HCT116 (cell line): ENCODE data around the gene ZSCAN2. TPM values are rescaled to one million over a fixed set of nuclear protein-coding genes. Genes with fewer than 3 reads are reported as not detected.

Experiments
- ATAC-seq: fragments of 200-7000 bp; cut with Tn5 transposase; 2 replicates; pipeline ENCODE4 v1.9.1; 2020; ENCODE audit warnings: mild to moderate bottlenecking, moderate library complexity
- BruUV-seq: library from RNA; stranded (reverse); fragments of 400-500 nt; replicated peaks from 2 replicates; lab custom pipeline; 2021; lab: Mats Ljungman, UMichigan
- CTCF ChIA-PET: fragments of 300-600 bp; sonication (Branson Sonifier 250); formaldehyde crosslinking; loops from one replicate; lab custom pipeline; 2021; ENCODE audit warnings: antibody characterized with exemption; lab: Charles Lee
- POLR2A ChIA-PET: fragments of 300-600, 350-600 bp; sonication (Branson Sonifier 250); formaldehyde crosslinking; loops from one replicate; lab custom pipeline; 2021; ENCODE audit warnings: antibody characterized with exemption; lab: Charles Lee
- RAD21 ChIA-PET, 2 experiments: fragments of 300-600 bp; sonication (Branson Sonifier 250); formaldehyde crosslinking; loops; one replicate each; lab custom pipeline; 2023; ENCODE audit warnings: low total read pairs in 2 of 2; ENCODE audit not compliant: uncharacterized antibody in 2 of 2, unreplicated experiment in 2 of 2, low non-redundant PET in 1 of 2; lab: Charles Lee
- DNase-seq: peaks from one replicate; pipeline ENCODE4 v3.0.0-alpha.2; 2010; ENCODE audit warnings: low read depth, low spot score
- H2AFZ ChIP-seq: fragments of 200-600 bp; shearing (Covaris generic), sonication (generic); 2 replicates; pipeline ENCODE4 v1.6.1; 2017; ENCODE audit warnings: low read depth, mixed run types, mixed read lengths, antibody characterized with exemption, low read length; ENCODE audit not compliant: poor library complexity, severe bottlenecking
- H3K27ac ChIP-seq: 2 replicates; pipeline ENCODE4 v1.5.1; 2012; ENCODE audit warnings: low read depth, low read length
- H3K27me3 ChIP-seq: fragments of 200-600 bp; sonication (generic); 2 replicates; pipeline ENCODE4 v1.6.1; 2016; ENCODE audit warnings: mixed run types, low read length, mixed read lengths; ENCODE audit not compliant: insufficient read depth
- H3K36me3 ChIP-seq, 2 experiments: fragments of 200-500 bp in 1 of 2; fragments of 200-600 bp in 1 of 2; sonication (Bioruptor generic) in 1 of 2; sonication (generic) in 1 of 2; 2 replicates each; pipeline versions ENCODE4 v1.5.1 to v1.6.1; 2014 to 2016; ENCODE audit warnings: low read length in 2 of 2, inconsistent platforms in 1 of 2, mixed read lengths in 1 of 2, mixed run types in 1 of 2; ENCODE audit not compliant: insufficient read depth in 2 of 2, control insufficient read depth in 1 of 2
- H3K4me1 ChIP-seq, 2 experiments: fragments of 200-600 bp in 1 of 2; sonication (generic) in 1 of 2; 2 replicates each; pipeline versions ENCODE4 v1.5.1 to v1.6.1; 2012 to 2017; ENCODE audit warnings: low read length in 2 of 2, inconsistent platforms in 1 of 2, mild to moderate bottlenecking in 1 of 2, mixed read lengths in 1 of 2, mixed run types in 1 of 2, moderate library complexity in 1 of 2; ENCODE audit not compliant: insufficient read depth in 2 of 2, control insufficient read depth in 1 of 2
- H3K4me2 ChIP-seq: fragments of 200-600 bp; sonication (generic); 2 replicates; pipeline ENCODE4 v1.6.1; 2017; ENCODE audit warnings: mixed run types, low read length, mixed read lengths
- H3K4me3 ChIP-seq, 2 experiments: fragments of 200-600 bp in 1 of 2; sonication (generic) in 1 of 2; replicated peaks in 1 of 2; 2 replicates each; pipeline ENCODE4 v1.5.1; 2011 to 2016; ENCODE audit warnings: low read length in 2 of 2, control low read depth in 1 of 2, low read depth in 1 of 2, mild to moderate bottlenecking in 1 of 2, mixed read lengths in 1 of 2, mixed run types in 1 of 2
- H3K79me2 ChIP-seq: fragments of 200-600 bp; sonication (generic); 2 replicates; pipeline ENCODE4 v1.6.1; 2017; ENCODE audit warnings: mild to moderate bottlenecking, mixed run types, low read length, moderate library complexity, mixed read lengths; ENCODE audit not compliant: insufficient read depth
- H3K9ac ChIP-seq: fragments of 200-600 bp; sonication (generic); 2 replicates; pipeline ENCODE4 v1.6.1; 2016; ENCODE audit warnings: low read length, mixed read lengths
- H3K9me2 ChIP-seq: fragments of 200-600 bp; sonication (generic), shearing (Covaris generic); 2 replicates; pipeline ENCODE4 v1.6.1; 2017; ENCODE audit warnings: mixed run types, mild to moderate bottlenecking, moderate library complexity; ENCODE audit not compliant: insufficient read depth
- H3K9me3 ChIP-seq, 2 experiments: fragments of 200-500 bp in 1 of 2; fragments of 200-600 bp in 1 of 2; sonication (Bioruptor generic) in 1 of 2; sonication (generic) in 1 of 2; 2 replicates each; pipeline ENCODE4 v1.6.1; 2014 to 2017; ENCODE audit warnings: low read length in 2 of 2, mixed read lengths in 2 of 2, inconsistent platforms in 1 of 2, low read depth in 1 of 2, mild to moderate bottlenecking in 1 of 2, mixed run types in 1 of 2, moderate library complexity in 1 of 2; ENCODE audit not compliant: control insufficient read depth in 1 of 2, insufficient read depth in 1 of 2
- H4K20me1 ChIP-seq: fragments of 200-600 bp; sonication (generic), shearing (Covaris generic); 2 replicates; pipeline ENCODE4 v1.6.1; 2017; ENCODE audit warnings: mixed run types, mild to moderate bottlenecking, moderate library complexity; ENCODE audit not compliant: insufficient read depth
- ATF3 ChIP-seq: IDR thresholded peaks from 2 replicates; pipeline ENCODE4 v1.6.1; 2012
- CBX3 ChIP-seq: IDR thresholded peaks from 2 replicates; pipeline ENCODE4 v1.6.1; 2012; ENCODE audit warnings: low read depth
- CTCF ChIP-seq, 3 experiments: fragments of 200-600 bp in 1 of 3; sonication (generic) in 1 of 3; IDR thresholded peaks in 2 of 3; conservative IDR thresholded peaks in 1 of 3; 2 replicates each; pipeline ENCODE4 v1.5.1; 2012 to 2017; ENCODE audit warnings: low read depth in 2 of 3, low read length in 2 of 3, antibody characterized with exemption in 1 of 3, borderline replicate concordance in 1 of 3, control low read depth in 1 of 3, mild to moderate bottlenecking in 1 of 3, mixed read lengths in 1 of 3, mixed run types in 1 of 3, moderate library complexity in 1 of 3; ENCODE audit not compliant: insufficient read depth in 1 of 3
- EGR1 ChIP-seq: IDR thresholded peaks from 2 replicates; pipeline ENCODE4 v1.6.1; 2012; ENCODE audit warnings: low read depth
- ELF1 ChIP-seq: IDR thresholded peaks from 2 replicates; pipeline ENCODE4 v1.6.1; 2012; ENCODE audit warnings: low read depth, borderline replicate concordance
- EZH2 ChIP-seq: fragments of 200-600 bp; sonication (generic); IDR thresholded peaks from 2 replicates; pipeline ENCODE4 v1.6.1; 2017; ENCODE audit warnings: antibody characterized with exemption, mixed run types
- EZH2phosphoT487 ChIP-seq: fragments of 200-600 bp; IDR thresholded peaks from 2 replicates; pipeline ENCODE4 v1.6.1; 2018; ENCODE audit warnings: antibody characterized with exemption, borderline replicate concordance
- FOSL1 ChIP-seq: IDR thresholded peaks from 2 replicates; pipeline ENCODE4 v1.6.1; 2012; ENCODE audit warnings: low read depth
- JUND ChIP-seq: IDR thresholded peaks from 2 replicates; pipeline ENCODE4 v1.6.1; 2012
- POLR2AphosphoS5 ChIP-seq: IDR thresholded peaks from 2 replicates; pipeline ENCODE4 v1.6.1; 2011; ENCODE audit warnings: mild to moderate bottlenecking, low read depth, low read length, moderate library complexity
- RAD21 ChIP-seq: IDR thresholded peaks from 2 replicates; pipeline ENCODE4 v1.6.1; 2012; ENCODE audit warnings: low read depth, mild to moderate bottlenecking
- REST ChIP-seq: IDR thresholded peaks from 2 replicates; pipeline ENCODE4 v1.6.1; 2012; ENCODE audit warnings: low read depth
- SIN3A ChIP-seq: IDR thresholded peaks from 2 replicates; pipeline ENCODE4 v1.6.1; 2012; ENCODE audit warnings: low read depth
- SP1 ChIP-seq: IDR thresholded peaks from 2 replicates; pipeline ENCODE4 v1.6.1; 2012; ENCODE audit warnings: low read depth
- TCF7L2 ChIP-seq: IDR thresholded peaks from 2 replicates; pipeline ENCODE4 v1.7.0; 2011; ENCODE audit warnings: borderline replicate concordance, inconsistent platforms; ENCODE audit not compliant: insufficient read depth, insufficient read length; ENCODE audit errors: extremely low read depth
- YY1 ChIP-seq: IDR thresholded peaks from 2 replicates; pipeline ENCODE4 v1.6.1; 2011; ENCODE audit warnings: low read length, low read depth, moderate library complexity, mild to moderate bottlenecking; ENCODE audit not compliant: insufficient replicate concordance; ENCODE audit errors: extremely low read depth
- ZNF274 ChIP-seq: fragments of 200-500 bp; sonication (Bioruptor generic); IDR thresholded peaks from 2 replicates; pipeline ENCODE4 v1.6.1; 2014; ENCODE audit warnings: mild to moderate bottlenecking, low read depth, low read length, inconsistent platforms
- intact Hi-C: fragments of 100-400 bp; cut with micrococcal nuclease; formaldehyde crosslinking; loops from 2 replicates; pipeline ENCODE4 v1.10.0; 2022
- total RNA-seq: library from RNA; stranded (reverse); gene quantifications from one replicate; pipeline ENCODE4 v1.2.1, GENCODE V29; 2021; ENCODE audit not compliant: unreplicated experiment

ZSCAN2 gene
- total RNA-seq, 1 experiment from 2014 or later: 15.5 TPM

- ChIA-PET CTCF (no interaction called here), POLR2A (no interaction called here), RAD21 (no interaction called here)
- H3K4me2 ChIP-seq: no peak overlapping the region
- TF ChIP-seq EZH2 (no peak), RAD21 (no peak), YY1 (no peak), TCF7L2 (no peak), EGR1 (no peak), ZNF274 (no peak), SIN3A (no peak), POLR2AphosphoS5 (no peak), CBX3 (no peak), FOSL1 (no peak), CTCF (IDR thresholded peaks at IDR 0.05 in 2 of 3, conservative IDR thresholded peaks at IDR 0.05 in 1 of 3; ENCODE audit: borderline replicate concordance in 1 of 3, insufficient read depth in 1 of 3, low read depth in 2 of 3, low read length in 2 of 3) (no peak), EZH2phosphoT487 (no peak), JUND (no peak), ATF3 (no peak), SP1 (no peak), REST (no peak), ELF1 (no peak)
- ATAC-seq (no peak), DNase-seq (no peak)
- no peak overlapping the region for H3K27ac ChIP-seq
- peaks cover 0 to 11% of the 10 kb centered on the region in 2 experiments; a peak in 2 of 4 replicates for H3K4me1 ChIP-seq
- H4K20me1 ChIP-seq: no peaks in the 10 kb centered on the region
- no peak overlapping the region for H3K9ac ChIP-seq
- H3K36me3 ChIP-seq: no peaks in the 10 kb centered on the region
- no TSS peak for BruUV-seq
- no peaks in the 10 kb centered on the region for H3K9me3 ChIP-seq
- H3K9me2 ChIP-seq: no peaks in the 10 kb centered on the region
- H3K4me3 ChIP-seq: no peak overlapping the region
- intact Hi-C loops: loop anchor here (5.0 to 10.0 kb wide), 3 partner anchors 37 to 452 kb away; no protein-coding TSS in a partner anchor
- H3K79me2 ChIP-seq: no peaks in the 10 kb centered on the region
- H3K27me3 ChIP-seq: no peaks in the 10 kb centered on the region
- H2AFZ ChIP-seq: no peak overlapping the region
Measured at GRCh38 chr15:84595660-84596059, 5.1 kb upstream of the ZSCAN2 start.
